Lung microvascular endothelial cell (primary cell): Measurements from ENCODE around the gene SCAPER. TPM values are rescaled to one million over a fixed set of nuclear protein-coding genes. Genes with fewer than 3 reads are reported as not detected.
"Not testable (repeated sequence)": the region's sequence is repeated elsewhere in the genome, so short reads cannot be mapped to it uniquely, and the experiment has no call there.

Experiments used
- DNase-seq, 2 donors: peaks; one replicate each; pipeline versions ENCODE4 v3.0.0 to v3.0.0-alpha.2; 2010; ENCODE audit warnings: low read depth in 2 of 2
- total RNA-seq: library from RNA; depleted of rRNA; stranded (reverse); fragments of >200 nt; gene quantifications from 2 replicates; pipeline ENCODE4 v1.2.1, GENCODE V29; 2014

SCAPER gene
- total RNA-seq, 1 donor from 2014 or later: 11.5 TPM

DNA sequence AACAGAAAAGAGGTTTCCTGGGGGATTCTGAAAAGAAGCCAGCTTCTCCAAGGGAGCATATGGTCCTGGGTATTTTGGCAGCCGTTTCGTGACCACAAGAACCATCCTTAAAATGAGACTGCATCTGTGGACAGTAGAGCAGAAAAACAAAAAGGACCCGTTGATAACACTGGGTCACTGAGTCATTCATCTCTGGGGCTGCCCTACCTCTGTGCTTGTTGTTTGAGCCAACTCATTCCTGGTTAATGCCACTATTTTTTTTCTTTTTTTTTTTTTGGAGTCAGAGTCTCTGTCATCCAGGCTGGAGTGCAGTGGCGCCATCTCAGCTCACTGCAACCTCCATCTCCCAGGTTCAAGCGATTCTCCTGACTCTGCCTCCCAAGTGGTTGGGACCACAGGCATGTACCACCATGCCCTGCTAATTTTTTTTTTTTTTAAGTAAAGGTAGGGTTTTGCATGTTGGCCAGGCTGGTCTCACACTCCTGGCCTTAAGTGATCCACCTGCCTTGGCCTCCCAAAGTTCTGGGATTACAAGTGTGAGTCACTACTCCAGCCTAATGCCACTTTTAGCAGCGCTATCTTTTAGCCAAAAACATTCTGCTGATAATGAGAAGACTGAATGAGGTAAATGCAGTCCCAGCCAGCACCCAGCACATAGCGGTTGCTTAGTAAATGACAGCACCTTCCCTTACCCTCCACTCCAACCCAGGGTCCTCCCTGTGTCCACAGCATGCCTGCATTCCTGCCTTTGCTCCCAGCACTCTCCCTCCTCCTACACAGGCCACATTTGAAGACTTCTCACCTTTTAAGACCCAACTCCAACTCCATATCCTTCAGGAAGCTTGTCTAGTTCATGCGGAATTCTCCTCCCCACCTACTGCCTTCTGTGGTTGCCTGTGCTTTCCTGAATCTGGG lies 577.7 kb downstream of the SCAPER start:
- DNase-seq: no peak

DNA sequence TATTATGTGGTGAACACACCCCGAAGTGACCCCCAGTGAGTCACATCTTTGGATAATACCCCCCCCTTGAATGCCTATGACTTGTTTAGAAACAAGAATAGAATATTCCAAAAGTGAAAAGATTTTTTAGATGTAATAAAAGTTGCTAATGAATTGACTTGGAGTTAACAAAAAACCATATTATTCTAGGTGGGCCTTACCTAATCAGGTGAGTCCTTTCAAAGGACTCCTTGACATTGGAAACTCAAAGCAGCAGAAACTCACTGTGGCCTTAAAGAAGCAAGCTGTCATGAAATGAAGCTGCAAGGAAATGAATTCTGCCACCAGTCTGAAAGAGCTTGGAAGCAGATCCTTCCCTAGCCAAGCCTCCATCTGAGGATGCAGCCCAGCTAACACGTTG lies 579.4 kb downstream of the SCAPER start:
- no peak for DNase-seq

DNA sequence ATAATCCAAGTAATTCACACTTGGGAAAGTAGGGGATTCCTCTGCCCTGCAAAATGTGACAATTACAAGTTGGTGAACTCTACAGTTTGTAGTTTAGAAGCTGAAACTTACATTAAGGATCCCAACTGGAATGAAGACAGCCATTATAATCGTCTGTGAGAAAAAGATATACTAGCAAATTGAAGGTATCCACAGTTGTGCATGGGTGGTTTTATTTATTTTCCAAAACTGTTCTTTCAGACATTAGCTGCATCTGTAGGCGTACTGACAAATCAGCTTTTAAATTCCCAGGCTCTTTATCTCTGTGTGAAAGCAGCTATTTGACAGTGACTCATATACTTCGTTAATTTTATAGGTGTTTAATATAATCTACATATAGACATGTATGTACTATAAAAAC lies 581.1 kb downstream of the SCAPER start:
- no peak for DNase-seq

GRCh38 chr15:76321602-76322001 lies 583.5 kb downstream of the SCAPER start:
- DNase-seq: no peak

- DNase-seq: no peak
Observed at GRCh38 chr15:76321171-76321570, 584.0 kb downstream of the SCAPER start.

DNA sequence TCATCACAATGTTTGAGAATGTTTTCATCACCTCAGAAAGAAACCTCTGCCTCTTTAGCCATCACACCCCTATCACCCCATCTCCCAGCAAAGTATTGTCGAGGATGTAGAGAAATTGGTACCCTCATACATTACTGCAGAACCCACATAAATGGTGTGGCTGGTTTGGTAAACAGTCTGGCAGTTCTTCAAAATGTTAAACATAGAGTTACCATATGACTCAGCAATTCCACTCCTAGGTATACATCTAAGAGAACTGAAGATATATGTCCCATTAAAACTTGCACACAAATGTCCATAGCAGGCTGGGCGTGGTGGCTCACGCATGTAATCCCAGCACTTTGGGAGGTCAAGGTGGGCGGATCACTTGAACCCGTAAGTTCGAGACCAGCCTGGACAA lies 585.1 kb downstream of the SCAPER start:
- DNase-seq: no peak

DNA sequence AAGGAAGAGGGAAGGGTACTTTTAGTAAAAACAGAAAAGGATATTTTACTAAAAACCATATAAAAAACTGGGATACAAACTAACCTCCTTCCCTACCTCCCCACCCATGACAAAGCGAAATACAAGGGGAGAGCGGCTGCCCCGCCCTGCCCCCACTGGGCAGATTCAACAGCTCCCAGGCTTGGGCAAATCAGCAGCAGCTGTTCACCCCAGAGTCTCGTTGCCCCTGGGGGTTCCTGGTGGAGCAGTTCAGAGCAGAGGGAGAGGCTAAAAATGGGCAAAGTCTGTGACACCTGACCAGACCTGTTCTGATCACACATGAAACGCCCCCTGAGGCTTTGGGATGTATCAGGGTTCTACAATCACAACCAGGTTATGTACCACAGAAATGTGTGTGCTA lies 591.4 kb downstream of the SCAPER start:
- no peak for DNase-seq

DNA sequence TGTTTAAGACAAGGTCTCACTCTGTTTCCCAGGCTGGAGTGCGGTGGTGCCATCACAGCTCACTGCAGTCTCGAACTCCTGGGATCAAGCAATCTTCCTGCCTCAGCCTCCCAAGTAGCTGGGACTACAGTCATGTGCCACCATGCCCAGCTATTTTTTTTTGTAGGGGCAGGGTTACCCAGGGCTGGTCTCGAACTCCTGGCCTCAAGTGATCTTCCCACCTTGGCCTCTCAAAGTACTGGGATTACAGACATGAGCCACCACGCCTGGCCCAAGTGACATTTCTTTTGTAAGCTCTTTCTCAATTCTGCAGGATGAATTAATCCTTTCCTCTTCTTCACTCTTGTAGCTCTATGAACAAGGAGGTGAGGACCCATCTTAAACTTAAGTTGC lies 592.0 kb downstream of the SCAPER start:
- DNase-seq: not testable (repeated sequence)

GRCh38 chr15:76312540-76313174 lies 592.5 kb downstream of the SCAPER start:
- DNase-seq: peak in 1 of 2 donors; percentile 40

- DNase-seq: peak; percentile 94 to 96
Observed at GRCh38 chr15:76311100-76311953, 593.8 kb downstream of the SCAPER start, which contains the start of gene ETFA. Gene ETFA, minus strand, starts transcription at chr15:76311469. Its CDS starts 81 bp downstream, at chr15:76311388.

DNA sequence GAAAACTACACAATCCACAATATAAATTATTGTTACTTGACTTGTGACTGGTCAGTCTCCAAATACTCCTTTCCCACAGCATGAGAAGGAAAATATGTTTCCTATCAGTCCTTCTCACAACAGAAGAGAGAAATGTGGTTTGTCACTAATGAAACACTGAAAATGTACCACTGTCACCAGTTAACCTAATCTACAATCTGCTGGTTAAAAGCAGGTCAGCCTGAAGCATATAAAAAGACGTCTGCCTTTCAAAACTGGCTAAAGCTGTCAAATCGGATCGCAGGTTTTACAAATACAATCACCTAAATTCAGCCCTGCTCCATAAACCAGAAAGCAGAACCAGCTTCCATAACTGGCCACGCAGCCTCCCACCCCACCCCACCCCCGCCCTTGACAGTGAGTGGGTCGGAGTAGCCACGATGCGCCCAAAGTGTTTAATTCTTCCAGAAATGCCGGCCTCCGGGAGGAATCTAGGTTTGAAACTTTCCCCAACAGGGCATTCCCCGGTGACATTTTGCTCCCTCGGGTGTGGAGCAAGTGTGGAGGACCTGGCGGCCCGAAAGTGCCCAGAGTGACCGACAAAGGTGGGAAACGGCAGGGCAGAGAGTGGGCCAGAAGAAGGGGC lies 594.6 kb downstream of the SCAPER start:
- DNase-seq: peak; percentile 21 to 43

GRCh38 chr15:76309601-76310330 lies 595.4 kb downstream of the SCAPER start:
- peak; percentile 13 to 32 for DNase-seq

DNA sequence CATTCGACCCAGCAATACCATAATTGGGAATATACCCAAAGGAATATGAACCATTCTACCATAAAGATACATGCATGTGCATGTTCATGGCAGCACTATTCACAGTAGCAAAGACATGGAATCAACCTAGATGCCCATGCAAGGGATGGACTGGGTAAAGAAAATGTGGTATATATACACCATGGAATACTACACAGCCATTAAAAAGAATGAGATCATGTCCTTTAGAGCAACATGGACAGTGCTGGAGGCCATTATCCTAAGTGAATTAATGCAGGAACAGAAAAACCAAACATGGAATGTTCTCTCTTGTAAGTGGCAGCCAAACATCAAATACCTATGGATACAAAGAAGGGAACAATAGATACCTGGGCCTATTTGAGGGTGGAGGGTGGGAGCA lies 601.2 kb downstream of the SCAPER start:
- DNase-seq: no peak

GRCh38 chr15:76299786-76300185 lies 605.4 kb downstream of the SCAPER start:
- no peak for DNase-seq

GRCh38 chr15:76298986-76299385 lies 606.2 kb downstream of the SCAPER start:
- DNase-seq: no peak

DNA sequence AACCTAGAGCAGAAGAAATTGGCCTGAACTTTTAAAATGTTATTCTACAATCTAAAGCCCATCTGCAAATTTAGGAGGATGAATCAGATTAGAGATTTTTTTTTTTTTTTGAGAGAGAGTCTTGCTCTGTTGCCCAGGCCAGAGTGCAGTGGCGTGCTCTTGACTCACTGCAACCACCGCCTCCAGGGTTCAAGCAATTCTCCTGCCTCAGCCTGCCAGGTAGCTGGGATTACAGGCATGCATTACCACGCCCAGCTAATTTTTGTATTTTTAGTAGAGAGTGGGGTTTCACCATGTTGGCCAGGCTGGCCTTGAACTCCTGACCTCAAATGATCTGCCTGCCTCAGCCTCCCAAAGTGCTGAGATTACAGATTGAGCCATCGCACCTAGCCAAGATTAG lies 607.2 kb downstream of the SCAPER start:
- not testable (repeated sequence) for DNase-seq
